AG09319 (cell line): Measurements from ENCODE around the gene PPRC1.
"Not testable (repeated sequence)": the region's sequence is repeated elsewhere in the genome, so short reads cannot be mapped to it uniquely, and the experiment has no call there.

ENCODE experiments used
- DNase-seq: peaks from one replicate; pipeline ENCODE4 v3.0.0-alpha.2; 2010; ENCODE audit warnings: low read depth; ENCODE audit errors: extremely low read depth
- TF ChIP-seq, protein P1 (sequence below): IDR thresholded peaks from 2 replicates; pipeline ENCODE4 v1.5.1; 2011; ENCODE audit warnings: low read depth, mild to moderate bottlenecking, inconsistent platforms, low read length, moderate library complexity

The PPRC1 gene

DNA sequence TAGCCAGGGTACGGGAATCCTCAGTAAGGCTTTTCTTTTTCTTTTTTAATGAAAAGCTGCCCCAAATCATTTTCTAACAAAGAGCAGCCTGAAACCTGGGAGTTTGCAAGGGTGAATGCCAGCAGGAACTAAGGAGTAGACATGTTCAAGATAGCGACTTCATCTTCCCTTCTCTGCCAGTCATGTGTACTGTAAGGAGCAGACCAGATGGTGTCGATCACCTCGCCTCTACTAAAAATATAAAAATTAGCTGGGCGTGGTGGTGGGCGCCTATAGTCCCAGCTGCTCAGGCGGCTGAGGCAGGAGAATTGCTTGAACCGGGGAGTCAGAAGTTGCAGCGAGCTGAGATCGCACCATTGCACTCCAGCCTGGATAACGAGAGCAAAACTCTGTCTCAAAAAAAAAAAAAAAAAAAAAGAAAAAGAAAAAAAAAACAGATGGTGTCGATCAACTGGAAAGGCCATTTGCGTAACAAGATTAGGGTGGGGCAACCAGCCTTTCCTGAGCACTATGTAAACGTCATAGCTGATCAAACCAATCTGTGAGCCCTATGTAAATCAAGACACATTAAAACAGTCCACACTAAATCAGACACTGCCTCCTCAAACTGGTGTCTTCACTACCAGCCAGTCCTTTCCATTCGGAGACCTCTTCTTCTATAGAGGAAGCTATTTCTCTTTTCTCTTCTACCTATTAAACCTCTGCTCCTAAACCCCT lies 53.1 kb downstream of the PPRC1 start:
- TF ChIP-seq, protein P1, sequence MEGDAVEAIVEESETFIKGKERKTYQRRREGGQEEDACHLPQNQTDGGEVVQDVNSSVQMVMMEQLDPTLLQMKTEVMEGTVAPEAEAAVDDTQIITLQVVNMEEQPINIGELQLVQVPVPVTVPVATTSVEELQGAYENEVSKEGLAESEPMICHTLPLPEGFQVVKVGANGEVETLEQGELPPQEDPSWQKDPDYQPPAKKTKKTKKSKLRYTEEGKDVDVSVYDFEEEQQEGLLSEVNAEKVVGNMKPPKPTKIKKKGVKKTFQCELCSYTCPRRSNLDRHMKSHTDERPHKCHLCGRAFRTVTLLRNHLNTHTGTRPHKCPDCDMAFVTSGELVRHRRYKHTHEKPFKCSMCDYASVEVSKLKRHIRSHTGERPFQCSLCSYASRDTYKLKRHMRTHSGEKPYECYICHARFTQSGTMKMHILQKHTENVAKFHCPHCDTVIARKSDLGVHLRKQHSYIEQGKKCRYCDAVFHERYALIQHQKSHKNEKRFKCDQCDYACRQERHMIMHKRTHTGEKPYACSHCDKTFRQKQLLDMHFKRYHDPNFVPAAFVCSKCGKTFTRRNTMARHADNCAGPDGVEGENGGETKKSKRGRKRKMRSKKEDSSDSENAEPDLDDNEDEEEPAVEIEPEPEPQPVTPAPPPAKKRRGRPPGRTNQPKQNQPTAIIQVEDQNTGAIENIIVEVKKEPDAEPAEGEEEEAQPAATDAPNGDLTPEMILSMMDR, result no peak
- DNase-seq, result no peak

DNA sequence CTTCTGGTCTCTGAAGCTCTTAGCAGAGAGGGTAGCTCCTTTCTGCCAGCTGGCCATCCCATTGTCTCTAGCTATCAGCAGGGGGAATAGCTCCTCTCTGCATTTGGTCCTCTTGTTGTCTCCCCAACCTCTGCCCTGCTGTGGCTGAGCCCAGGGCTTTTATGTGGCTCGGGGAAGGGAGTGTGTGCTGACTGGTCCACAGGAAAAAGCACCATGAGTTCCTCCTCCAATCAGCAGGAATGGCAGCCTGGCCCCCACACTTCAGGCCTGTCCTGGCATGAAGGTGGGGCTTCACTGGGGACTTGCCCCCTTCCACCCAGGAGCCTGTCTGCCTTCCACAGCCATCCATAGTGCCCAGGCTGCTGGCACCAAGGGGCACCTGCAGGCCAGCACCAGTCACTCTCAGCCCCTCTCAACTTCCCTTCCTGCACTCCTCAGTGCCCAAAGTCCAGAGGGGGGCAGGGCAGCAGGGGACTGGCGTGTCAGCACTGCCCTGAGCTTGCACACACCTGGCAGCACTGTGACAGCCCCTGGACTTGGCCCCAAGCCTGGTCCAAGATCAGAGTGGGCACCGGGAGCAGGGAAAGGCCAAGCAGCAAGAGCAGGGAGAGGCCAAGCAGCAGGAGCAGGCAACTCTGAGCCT lies 55.6 kb downstream of the PPRC1 start:
- TF ChIP-seq, protein P1, result no peak
- DNase-seq, result no peak

DNA sequence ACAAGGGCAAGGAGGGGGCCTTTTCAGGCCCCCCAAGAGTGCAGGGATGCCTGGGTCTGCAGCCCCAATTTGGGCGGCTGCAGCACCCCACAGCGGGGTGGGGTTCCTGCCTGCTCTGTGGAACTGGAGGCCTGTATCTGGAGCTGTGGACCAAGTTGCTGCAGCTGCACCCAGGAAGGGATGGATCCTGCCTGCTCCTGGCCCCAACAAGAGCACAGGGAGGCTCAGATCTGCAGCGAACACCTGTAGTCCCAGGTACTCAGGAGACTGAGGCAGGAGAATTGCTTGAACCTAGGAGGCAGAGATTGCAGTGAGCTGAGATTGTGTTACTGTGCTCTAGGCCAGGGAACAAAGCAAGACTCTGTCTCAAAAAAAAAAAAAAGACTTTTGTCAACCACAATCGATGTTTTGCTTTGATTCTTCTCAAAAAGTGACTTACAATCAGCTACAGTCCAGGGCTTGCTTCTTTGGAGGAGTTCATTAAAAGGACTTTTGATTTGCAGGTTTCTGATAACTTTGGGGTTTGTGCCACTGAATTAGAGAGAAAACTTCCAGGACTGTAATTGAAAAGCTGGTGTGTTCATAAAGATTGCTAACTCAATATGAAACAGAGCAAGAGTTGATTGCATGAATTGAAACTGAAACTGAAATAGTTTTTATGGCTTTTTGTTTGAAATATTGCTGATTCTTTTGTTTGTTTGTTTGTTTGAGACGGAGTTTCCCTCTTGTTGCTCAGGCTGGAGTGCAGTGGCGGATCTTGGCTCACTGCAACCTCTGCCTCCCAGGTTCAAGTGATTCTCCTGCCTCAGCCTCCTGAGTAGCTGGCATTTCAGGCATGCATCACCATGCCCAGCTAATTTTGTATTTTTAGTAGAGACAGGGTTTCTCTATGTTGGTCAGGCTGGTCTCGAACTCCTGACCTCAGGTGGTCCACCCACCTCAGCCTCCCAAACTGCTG lies 56.4 kb downstream of the PPRC1 start:
- DNase-seq, result not testable (repeated sequence)

DNA sequence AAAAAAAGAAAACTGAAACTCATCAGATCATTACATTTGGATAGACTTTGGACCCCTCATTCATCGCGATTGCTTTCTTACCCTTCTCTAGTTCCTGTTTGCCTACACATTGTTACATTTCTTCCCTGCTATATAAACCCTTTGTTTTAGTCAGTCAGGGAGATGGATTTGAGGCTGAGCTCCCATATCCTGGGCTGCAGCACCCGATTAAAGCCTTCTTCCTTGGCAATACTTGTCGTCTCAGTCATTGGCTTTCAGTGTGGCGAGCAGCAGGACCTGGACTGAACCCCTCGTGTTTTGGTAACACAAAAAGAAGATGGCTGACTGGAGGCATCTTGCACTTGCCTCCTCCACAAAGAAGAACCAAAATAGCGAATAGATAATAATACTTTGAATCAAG lies 59.1 kb downstream of the PPRC1 start:
- TF ChIP-seq, protein P1, result no peak

DNA sequence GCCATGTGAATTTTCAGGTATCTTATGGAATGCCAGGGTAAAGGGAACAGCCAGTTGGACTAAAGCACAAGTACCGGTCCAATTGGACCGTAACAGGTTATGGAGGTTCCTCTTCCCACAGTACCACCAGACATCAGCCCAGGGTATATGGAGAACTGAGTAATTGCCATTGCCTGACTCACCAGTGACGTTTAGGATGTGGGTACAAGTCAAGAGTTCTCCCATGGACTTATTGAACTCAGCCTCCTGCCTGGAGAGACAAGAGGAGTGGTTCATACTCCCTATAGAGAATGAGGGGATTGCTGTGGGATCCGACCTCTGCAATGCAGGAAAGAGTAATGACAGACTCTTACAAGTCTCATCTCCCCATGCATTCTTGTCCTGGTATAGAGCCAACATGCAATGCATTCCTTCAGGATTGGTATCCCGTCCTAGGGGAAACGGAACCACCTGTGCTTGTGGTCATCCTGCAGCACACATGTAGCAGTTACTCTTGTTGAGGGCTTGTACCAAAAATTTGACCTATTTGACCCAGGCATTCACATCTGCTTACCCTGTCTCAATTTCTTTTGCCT lies 62.5 kb downstream of the PPRC1 start:
- TF ChIP-seq, protein P1, result no peak

More for the DNA sequence above, 59.1 kb downstream of the PPRC1 start:
- no peak for DNase-seq

DNA sequence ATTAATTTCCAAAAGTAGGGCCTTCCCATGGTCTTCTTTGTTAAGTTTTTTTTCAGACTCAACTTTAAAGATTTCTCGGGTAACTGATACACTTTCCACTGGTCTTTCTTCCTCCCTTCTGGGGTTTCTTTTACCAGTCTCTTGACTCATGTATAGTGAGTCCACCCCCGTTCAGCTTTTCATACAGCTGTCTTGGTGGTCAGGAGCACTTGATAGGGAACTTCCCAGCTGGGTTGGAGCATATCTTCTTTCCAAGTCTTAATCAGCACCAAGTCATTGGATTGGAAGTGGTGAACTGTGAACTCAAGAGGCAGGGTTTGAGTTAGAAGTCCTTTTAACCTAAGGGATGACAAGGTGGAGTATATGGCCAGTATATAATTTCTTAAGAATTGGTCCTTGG lies 64.1 kb downstream of the PPRC1 start:
- DNase-seq, result no peak
- TF ChIP-seq, protein P1, result no peak

More for the DNA sequence above, 62.5 kb downstream of the PPRC1 start:
- DNase-seq, result no peak

DNA sequence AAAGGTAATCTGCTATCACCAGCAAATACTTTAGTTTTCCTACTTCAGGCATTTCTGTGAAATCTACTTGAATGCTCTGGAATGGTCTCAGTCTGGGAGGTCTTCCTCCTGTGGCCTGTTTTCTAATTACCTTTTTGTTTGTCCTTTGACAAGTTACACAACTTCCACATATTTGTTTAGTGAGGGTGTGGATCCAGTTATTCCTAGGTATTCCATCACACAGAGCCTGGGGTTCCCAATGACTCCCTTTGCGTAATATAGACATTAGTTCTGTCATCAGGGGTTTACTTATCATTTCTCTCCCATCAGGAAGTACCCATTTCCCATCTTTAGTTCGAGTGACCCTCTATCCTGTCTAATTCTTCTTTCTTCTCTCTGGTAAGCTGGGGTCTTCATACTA lies 65.2 kb downstream of the PPRC1 start:
- DNase-seq, result no peak
- TF ChIP-seq, protein P1, result no peak
